CD4-positive, CD25-positive, alpha-beta regulatory T cell (primary cell): ENCODE results near the gene CIAO3. TPM values are rescaled to one million over a fixed set of nuclear protein-coding genes. Genes with fewer than 3 reads are reported as not detected.

Experiments used
- ATAC-seq, 2 donors: fragments of 150-1000 bp; cut with Tn5 transposase; one replicate each; pipeline ENCODE4 v1.10.0; 2021; ENCODE audit warnings: low read depth in 2 of 2, moderate number of reproducible peaks in 2 of 2, moderate library complexity in 1 of 2
- DNase-seq, 3 donors: peaks; one replicate each; pipeline versions ENCODE4 v3.0.0 to v3.0.0-alpha.2; 2012 to 2022; ENCODE audit warnings: mixed read lengths in 1 of 3
- H3K27ac ChIP-seq: one replicate; pipeline ENCODE4 v1.7.0; 2013; ENCODE audit warnings: mild to moderate bottlenecking, low read length; ENCODE audit not compliant: insufficient read depth, poor library complexity, severe bottlenecking
- H3K27me3 ChIP-seq: one replicate; pipeline ENCODE4 v1.7.0; 2013; ENCODE audit warnings: low read length; ENCODE audit not compliant: control insufficient read depth, insufficient read depth
- H3K36me3 ChIP-seq: one replicate; pipeline ENCODE4 v1.7.0; 2013; ENCODE audit warnings: mild to moderate bottlenecking, low read length, moderate library complexity; ENCODE audit not compliant: control insufficient read depth, insufficient read depth
- H3K4me1 ChIP-seq: 2 replicates; pipeline ENCODE4 v1.7.0; 2013; ENCODE audit warnings: mild to moderate bottlenecking, low read length; ENCODE audit not compliant: insufficient read depth, control insufficient read depth, poor library complexity, severe bottlenecking
- H3K4me3 ChIP-seq: one replicate; pipeline ENCODE4 v1.7.0; 2013; ENCODE audit warnings: low read depth, mild to moderate bottlenecking, low read length, moderate library complexity
- H3K9me3 ChIP-seq, 2 experiments: 1 replicate in 1 of 2; 2 replicates in 1 of 2; pipeline ENCODE4 v1.7.0; 2013; ENCODE audit warnings: low read length in 2 of 2, mild to moderate bottlenecking in 1 of 2, moderate library complexity in 1 of 2; ENCODE audit not compliant: control insufficient read depth in 2 of 2
- H3K27ac Mint-ChIP-seq, 3 donors: one replicate each; pipeline ENCODE4 v1.8.0; 2020 to 2022; ENCODE audit warnings: mild to moderate bottlenecking in 3 of 3, mixed read lengths in 3 of 3, moderate library complexity in 2 of 3
- H3K27me3 Mint-ChIP-seq: one replicate; pipeline ENCODE4 v1.8.0; 2022; ENCODE audit warnings: mild to moderate bottlenecking, mixed read lengths
- H3K36me3 Mint-ChIP-seq: one replicate; pipeline ENCODE4 v1.8.0; 2020; ENCODE audit warnings: mixed read lengths
- H3K4me1 Mint-ChIP-seq, 4 donors: one replicate each; pipeline ENCODE4 v1.8.0; 2020 to 2022; ENCODE audit warnings: mixed read lengths in 4 of 4, mild to moderate bottlenecking in 1 of 4
- H3K4me3 Mint-ChIP-seq, 4 donors: one replicate each; pipeline ENCODE4 v1.8.0; 2020 to 2022; ENCODE audit warnings: mild to moderate bottlenecking in 4 of 4, mixed read lengths in 4 of 4, moderate library complexity in 3 of 4
- H3K9me3 Mint-ChIP-seq, 7 donors: one replicate each; pipeline ENCODE4 v1.8.0; 2020 to 2022; ENCODE audit warnings: mixed read lengths in 7 of 7, mild to moderate bottlenecking in 3 of 7, moderate library complexity in 2 of 7
- polyA plus RNA-seq, 4 donors: library from polyadenylated mRNA; unstranded; fragments of 300-500 nt; fragmentation: Illumina TruSeq; gene quantifications; one replicate each; pipeline ENCODE4 v1.2.3, GENCODE V29; 2021
- total RNA-seq: library from RNA; stranded (reverse); gene quantifications from one replicate; pipeline ENCODE4 v1.2.3, GENCODE V29; 2022

Gene CIAO3
- total RNA-seq (42.6 TPM), polyA plus RNA-seq (10 to 100 TPM; 17.2 to 26.6 (median 19.7) TPM)

DNA sequence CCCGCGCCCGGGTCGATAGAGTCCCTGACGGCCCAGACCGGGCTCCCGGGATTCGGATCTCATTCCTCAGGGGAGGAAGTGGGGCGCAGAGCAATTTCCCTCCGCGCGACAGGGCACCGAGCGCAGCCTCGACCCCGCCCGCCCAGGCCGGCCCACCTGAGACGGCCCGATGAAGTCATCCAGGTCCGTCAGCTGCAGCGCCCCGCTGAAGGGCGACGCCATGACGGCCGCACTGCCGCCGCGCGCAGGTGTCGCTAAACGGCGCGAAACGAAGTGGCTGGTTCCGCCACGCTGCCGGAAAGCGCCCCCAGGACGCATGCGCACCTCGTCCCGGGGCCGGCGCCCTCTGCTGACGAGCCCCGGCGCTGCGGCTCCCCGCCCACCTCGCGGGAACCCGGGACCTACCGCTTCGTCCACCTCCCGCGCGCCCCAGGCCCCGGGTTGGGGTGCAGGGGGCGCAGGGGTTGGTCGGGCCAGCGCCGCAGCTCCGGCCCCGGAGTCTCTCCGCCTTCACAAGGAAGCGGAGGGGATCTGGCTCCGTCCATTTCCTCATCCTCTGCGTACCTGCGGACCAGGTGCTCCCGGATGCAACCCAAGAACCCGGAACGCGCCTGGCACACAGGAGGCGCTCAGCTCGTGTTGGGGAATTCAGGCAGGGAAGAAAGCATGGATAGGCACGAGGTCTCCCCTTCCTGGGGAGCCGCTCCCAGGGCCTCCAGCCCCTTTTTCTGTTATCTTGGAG lies at the start of gene CIAO3:
Gene CIAO3 (minus strand): TSS at position 234 of the 742 bp plus-strand sequence. CDS start 12 bp downstream, at position 222.
- Mint-ChIP-seq H3K9me3 (peaks cover 0 to 2% (median 0%) of the 10 kb centered on the region in 7 donors), H3K27me3 (no peaks in the 10 kb centered on the region), H3K36me3 (peaks cover 4% of the 10 kb centered on the region), H3K4me3 (peak within 1 kb of the TSS; percentile 80 to 92 (median 84)), H3K27ac (peak within 1 kb of the TSS in 2 of 3 donors; percentile 43 to 67), H3K4me1 (peaks cover 0 to 19% (median 0%) of the 10 kb centered on the region in 4 donors)
- DNase-seq (peak; percentile 85 to 91 (median 91)), ATAC-seq (peak; percentile 87)
- Histone ChIP-seq H3K27me3 (no peaks in the 10 kb centered on the region), H3K36me3 (peaks cover 7% of the 10 kb centered on the region), H3K4me1 (peaks cover 16% of the 10 kb centered on the region), H3K27ac (peak within 1 kb of the TSS; percentile 77), H3K4me3 (peak within 1 kb of the TSS; percentile 53), H3K9me3 (no peaks in the 10 kb centered on the region)

DNA sequence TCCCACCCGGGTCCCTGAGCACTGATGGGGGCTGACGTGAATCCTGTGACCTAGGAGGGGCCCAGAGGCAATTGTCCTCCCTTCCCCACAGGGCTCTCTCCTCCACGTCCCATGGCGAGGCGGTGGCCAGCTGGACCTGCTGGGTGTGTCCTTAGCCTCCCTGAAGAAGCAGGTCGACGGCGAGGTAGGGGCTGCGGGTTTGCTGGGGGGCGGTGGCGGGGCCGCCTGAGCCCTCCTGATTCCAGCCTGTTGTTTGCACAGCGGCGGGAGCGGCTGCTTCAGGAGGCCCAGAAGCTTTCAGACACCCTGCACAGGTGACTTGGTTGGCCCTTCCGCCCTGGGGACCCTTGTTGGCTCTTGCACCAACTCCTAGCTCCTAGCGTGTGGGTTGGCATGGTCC lies 49.3 kb upstream of the CIAO3 start:
- Histone ChIP-seq H3K27ac (no peak overlapping the region), H3K36me3 (peaks cover 7% of the 10 kb centered on the region), H3K9me3 (no peaks in the 10 kb centered on the region), H3K4me3 (no peak overlapping the region), H3K27me3 (no peaks in the 10 kb centered on the region), H3K4me1 (peaks cover 29% of the 10 kb centered on the region)
- Mint-ChIP-seq H3K9me3 (no peaks in the 10 kb centered on the region), H3K27me3 (no peaks in the 10 kb centered on the region), H3K4me3 (peak overlapping the region in 3 of 4 donors; percentile 55 to 76 (median 65)), H3K36me3 (peaks cover 7% of the 10 kb centered on the region), H3K4me1 (peaks cover 0 to 17% (median 2%) of the 10 kb centered on the region in 4 donors), H3K27ac (no peak overlapping the region)
- DNase-seq = no peak
- no peak for ATAC-seq

DNA sequence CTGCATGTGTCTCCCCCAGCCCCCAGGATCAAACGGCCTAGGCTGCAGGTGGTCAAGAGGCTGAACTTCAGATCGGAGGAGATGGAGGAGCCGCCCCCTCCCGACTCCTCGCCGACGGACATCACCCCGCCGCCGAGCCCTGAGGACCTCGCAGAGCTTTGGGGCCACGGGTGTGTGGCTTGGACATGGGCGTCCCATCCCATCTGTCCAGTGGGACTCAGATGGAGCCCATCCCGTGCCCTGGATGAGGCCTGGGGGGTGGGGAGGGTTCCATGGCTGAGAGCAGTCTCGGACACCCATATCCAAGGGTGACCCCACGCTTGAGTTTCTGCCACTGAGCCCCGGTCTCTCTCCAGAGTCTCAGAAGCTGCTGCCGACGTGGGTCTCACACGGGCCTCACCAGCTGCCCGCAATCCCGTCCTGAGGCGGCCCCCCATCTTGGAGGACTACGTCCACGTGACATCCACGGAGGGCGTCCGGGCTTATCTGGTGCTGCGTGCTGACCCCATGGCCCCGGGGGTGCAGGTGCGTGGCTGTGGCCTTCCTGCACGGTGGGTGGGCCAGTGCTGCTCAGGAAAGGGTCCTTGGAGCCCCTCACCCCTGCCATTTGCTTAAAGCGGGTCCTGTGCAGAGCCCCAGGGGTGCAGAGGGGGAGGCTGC lies 48.5 kb upstream of the CIAO3 start:
- H3K27ac ChIP-seq = no peak overlapping the region
- H3K4me3 Mint-ChIP-seq = peak overlapping the region in 3 of 4 donors; percentile 43 to 65 (median 44)

DNA sequence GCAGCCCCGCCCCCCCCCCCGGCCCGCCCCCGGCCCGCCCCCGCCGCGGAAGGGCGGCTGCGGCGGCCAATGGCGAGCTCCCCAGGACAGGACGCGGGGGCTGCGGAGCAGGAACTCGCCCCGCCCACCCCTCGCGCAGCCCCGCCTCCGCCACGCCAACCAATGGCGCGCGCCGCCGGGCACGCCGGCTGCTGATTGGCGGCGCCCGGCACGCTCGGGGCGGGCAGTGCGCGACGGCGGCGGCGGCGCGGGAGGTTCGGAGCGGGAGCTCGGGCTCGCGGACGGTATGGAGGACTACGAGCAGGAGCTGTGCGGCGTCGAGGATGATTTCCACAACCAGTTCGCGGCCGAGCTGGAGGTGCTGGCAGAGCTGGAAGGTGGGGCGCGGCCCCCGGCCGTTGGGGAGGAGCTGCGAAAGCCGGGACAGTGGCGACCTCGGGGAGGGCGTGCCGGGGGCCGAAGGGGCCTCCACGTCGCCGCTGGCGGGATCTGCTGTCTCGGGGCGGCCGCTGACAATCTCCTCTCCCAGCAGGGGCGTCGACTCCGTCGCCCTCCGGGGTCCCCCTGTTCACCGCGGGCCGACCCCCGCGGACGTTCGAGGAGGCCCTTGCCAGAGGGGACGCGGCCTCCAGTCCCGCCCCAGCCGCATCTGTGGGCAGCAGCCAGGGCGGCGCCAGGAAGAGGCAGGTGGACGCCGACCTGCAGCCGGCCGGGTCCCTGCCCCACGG lies 47.8 kb upstream of the CIAO3 start, which contains the start of gene CHTF18:
Gene CHTF18 (plus strand): TSS at position 222 of the 728 bp plus-strand sequence. CDS start 65 bp downstream, at position 287.
- Histone ChIP-seq H3K4me1 (peaks cover 29% of the 10 kb centered on the region), H3K27me3 (no peaks in the 10 kb centered on the region), H3K4me3 (peak within 1 kb of the TSS; percentile 44), H3K27ac (peak within 1 kb of the TSS; percentile 33), H3K9me3 (no peaks in the 10 kb centered on the region), H3K36me3 (peaks cover 7% of the 10 kb centered on the region)
- H3K27me3 Mint-ChIP-seq = no peaks in the 10 kb centered on the region
- DNase-seq (peak; percentile 90 to 94 (median 93)), ATAC-seq (peak; percentile 92 to 94)
- H3K36me3 Mint-ChIP-seq = peaks cover 7% of the 10 kb centered on the region
- H3K27ac Mint-ChIP-seq = peak within 1 kb of the TSS in 1 of 3 donors; percentile 51
- H3K4me3 Mint-ChIP-seq = peak within 1 kb of the TSS; percentile 63 to 87 (median 80)
- peaks cover 0 to 19% (median 2%) of the 10 kb centered on the region in 4 donors for H3K4me1 Mint-ChIP-seq
- H3K9me3 Mint-ChIP-seq = no peaks in the 10 kb centered on the region

More for the DNA sequence above, 48.5 kb upstream of the CIAO3 start:
- Histone ChIP-seq H3K36me3 (peaks cover 7% of the 10 kb centered on the region), H3K4me1 (peaks cover 29% of the 10 kb centered on the region), H3K27me3 (no peaks in the 10 kb centered on the region), H3K4me3 (no peak overlapping the region), H3K9me3 (no peaks in the 10 kb centered on the region)
- Mint-ChIP-seq H3K4me1 (peaks cover 0 to 19% (median 2%) of the 10 kb centered on the region in 4 donors), H3K27ac (no peak overlapping the region), H3K9me3 (no peaks in the 10 kb centered on the region), H3K27me3 (no peaks in the 10 kb centered on the region), H3K36me3 (peaks cover 7% of the 10 kb centered on the region)
- ATAC-seq (no peak), DNase-seq (no peak)

DNA sequence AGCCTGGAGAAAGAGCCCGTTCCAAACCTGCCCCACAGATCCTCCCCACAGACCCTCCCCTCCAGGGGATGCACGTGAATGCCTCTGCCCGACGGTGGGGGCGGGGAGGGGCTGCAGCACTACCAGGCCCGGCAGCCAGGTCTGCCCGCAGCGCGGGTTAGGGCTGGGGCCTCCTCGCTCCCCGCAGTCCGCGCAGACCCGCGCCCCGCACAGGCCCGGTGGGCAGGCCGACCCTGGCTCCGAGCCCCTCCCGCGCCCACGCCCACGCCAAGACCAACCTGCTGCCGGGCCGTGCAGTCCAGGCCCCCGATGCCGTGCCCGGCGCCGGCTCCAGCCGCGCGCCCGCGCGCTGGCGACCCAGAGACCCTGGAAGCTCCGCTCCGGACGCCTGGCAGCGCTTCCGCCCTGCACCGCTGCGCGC lies 47.2 kb upstream of the CIAO3 start, which contains the start of gene RPUSD1:
Gene RPUSD1 (minus strand): TSS at position 404 of the 421 bp plus-strand sequence. CDS start 644 bp downstream, outside the sequence.
- H3K36me3 Mint-ChIP-seq = peaks cover 7% of the 10 kb centered on the region
- H3K4me3 ChIP-seq = peak within 1 kb of the TSS; percentile 44

DNA sequence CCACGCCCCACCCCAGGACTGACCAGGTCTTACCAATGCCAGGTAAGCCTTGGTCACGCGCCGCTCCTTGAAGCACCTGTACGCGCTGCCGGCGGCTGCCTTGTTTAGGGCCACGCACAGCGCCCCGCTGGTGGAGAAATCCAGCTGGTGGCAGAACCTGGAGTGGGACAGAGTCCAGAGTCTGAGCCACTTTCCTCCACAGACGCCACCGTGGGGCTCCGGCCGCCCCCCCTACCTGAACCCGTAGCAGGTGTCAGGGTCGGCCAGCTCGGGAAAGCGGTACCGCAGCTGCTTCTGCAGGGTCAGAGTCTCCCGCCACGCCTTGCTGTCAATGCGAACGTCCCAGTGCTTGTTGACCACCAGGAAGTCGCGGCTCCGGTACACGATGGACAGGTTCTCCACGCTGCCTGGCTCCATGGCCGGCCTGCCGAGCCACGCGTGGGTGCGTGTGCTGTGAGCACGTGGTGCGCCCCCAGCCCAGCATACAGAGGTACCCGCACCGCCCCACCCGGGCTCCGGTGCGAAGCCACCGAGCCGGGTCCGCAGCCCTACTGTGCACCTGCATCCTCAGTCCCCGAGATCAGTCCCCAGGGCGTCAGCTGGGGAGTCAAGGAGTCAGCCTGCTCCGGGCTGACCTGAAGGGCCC lies 46.6 kb upstream of the CIAO3 start:
- no peaks in the 10 kb centered on the region for H3K9me3 Mint-ChIP-seq
- Histone ChIP-seq H3K4me3 (peak overlapping the region; percentile 44), H3K4me1 (peaks cover 29% of the 10 kb centered on the region), H3K36me3 (peaks cover 7% of the 10 kb centered on the region), H3K27me3 (no peaks in the 10 kb centered on the region), H3K27ac (no peak overlapping the region), H3K9me3 (no peaks in the 10 kb centered on the region)
- peaks cover 0 to 19% (median 2%) of the 10 kb centered on the region in 4 donors for H3K4me1 Mint-ChIP-seq
- peaks cover 7% of the 10 kb centered on the region for H3K36me3 Mint-ChIP-seq
- H3K27ac Mint-ChIP-seq = peak overlapping the region in 1 of 3 donors; percentile 51
- ATAC-seq (no peak), DNase-seq (no peak)
- H3K27me3 Mint-ChIP-seq = no peaks in the 10 kb centered on the region
- peak overlapping the region; percentile 63 to 87 (median 80) for H3K4me3 Mint-ChIP-seq

More for the DNA sequence above, 47.2 kb upstream of the CIAO3 start, which contains the start of gene RPUSD1:
- Histone ChIP-seq H3K27ac (peak within 1 kb of the TSS; percentile 33), H3K36me3 (peaks cover 7% of the 10 kb centered on the region), H3K4me1 (peaks cover 29% of the 10 kb centered on the region), H3K9me3 (no peaks in the 10 kb centered on the region), H3K27me3 (no peaks in the 10 kb centered on the region)
- ATAC-seq = peak; percentile 1 to 2
- Mint-ChIP-seq H3K27ac (peak within 1 kb of the TSS in 1 of 3 donors; percentile 51), H3K4me3 (peak within 1 kb of the TSS; percentile 63 to 87 (median 80)), H3K4me1 (peaks cover 0 to 19% (median 2%) of the 10 kb centered on the region in 4 donors), H3K27me3 (no peaks in the 10 kb centered on the region), H3K9me3 (no peaks in the 10 kb centered on the region)
- DNase-seq = no peak
